MM.1S (cell line): ENCODE data around the gene CRIP2.

Experiments used
- DNase-seq: peaks from one replicate; pipeline ENCODE4 v3.0.0-alpha.2; 2015
- H2AFZ ChIP-seq: fragments of 300-600 bp; sonication (generic); 2 replicates; pipeline ENCODE4 v1.6.0; 2016; ENCODE audit warnings: antibody characterized with exemption, low read length
- H3F3A ChIP-seq: fragments of 300-600 bp; sonication (generic); 2 replicates; pipeline ENCODE4 v1.6.1; 2016; ENCODE audit warnings: mild to moderate bottlenecking, antibody characterized with exemption, low read length, moderate library complexity, mixed read lengths; ENCODE audit not compliant: insufficient read depth
- H3K27ac ChIP-seq: fragments of 300-600 bp; sonication (generic); 2 replicates; pipeline ENCODE4 v1.5.1; 2016; ENCODE audit warnings: mild to moderate bottlenecking, low read length
- H3K27me3 ChIP-seq: fragments of 300-600 bp; sonication (generic); replicated peaks from 2 replicates; pipeline ENCODE4 v1.6.0; 2016; ENCODE audit warnings: low read length; ENCODE audit not compliant: insufficient read depth
- H3K36me3 ChIP-seq: fragments of 300-600 bp; sonication (generic); replicated peaks from 2 replicates; pipeline ENCODE4 v1.6.1; 2016; ENCODE audit warnings: mild to moderate bottlenecking, low read length, mixed read lengths; ENCODE audit not compliant: insufficient read depth
- H3K4me1 ChIP-seq: fragments of 300-600 bp; sonication (generic); 2 replicates; pipeline ENCODE4 v1.6.1; 2016; ENCODE audit warnings: low read length, mixed read lengths
- H3K4me2 ChIP-seq: fragments of 300-600 bp; sonication (generic); 2 replicates; pipeline ENCODE4 v1.6.0; 2016; ENCODE audit warnings: low read depth, low read length
- H3K4me3 ChIP-seq: fragments of 300-600 bp; sonication (generic); 2 replicates; pipeline ENCODE4 v1.5.1; 2016; ENCODE audit warnings: low read length, mixed read lengths
- H3K79me2 ChIP-seq: fragments of 300-600 bp; sonication (generic); 2 replicates; pipeline ENCODE4 v1.6.1; 2016; ENCODE audit warnings: mixed run types, low read length, mixed read lengths
- H3K9ac ChIP-seq: fragments of 300-600 bp; sonication (generic); 2 replicates; pipeline ENCODE4 v1.6.1; 2016; ENCODE audit warnings: low read length, mixed read lengths
- H3K9me2 ChIP-seq: fragments of 300-600 bp; sonication (generic); replicated peaks from 2 replicates; pipeline ENCODE4 v1.6.1; 2016; ENCODE audit warnings: mild to moderate bottlenecking, low read length, mixed read lengths; ENCODE audit not compliant: insufficient read depth
- H3K9me3 ChIP-seq: fragments of 300-600 bp; sonication (generic); replicated peaks from 2 replicates; pipeline ENCODE4 v1.6.1; 2016; ENCODE audit warnings: mild to moderate bottlenecking, low read length, mixed read lengths; ENCODE audit not compliant: insufficient read depth
- H4K20me1 ChIP-seq: fragments of 300-600 bp; sonication (generic); 2 replicates; pipeline ENCODE4 v1.6.1; 2016; ENCODE audit warnings: mild to moderate bottlenecking, low read length, moderate library complexity, mixed read lengths; ENCODE audit not compliant: insufficient read depth
- CTCF ChIP-seq: fragments of 300-600 bp; sonication (generic); IDR thresholded peaks from 2 replicates; pipeline ENCODE4 v1.5.1; 2016; ENCODE audit warnings: antibody characterized with exemption, low read length, mixed read lengths
- EZH2 ChIP-seq: fragments of 300-600 bp; sonication (generic); optimal IDR thresholded peaks from 2 replicates; pipeline ENCODE3; 2017; ENCODE audit warnings: low read depth, mild to moderate bottlenecking, antibody characterized with exemption, low read length, mixed read lengths
- EZH2phosphoT487 ChIP-seq: fragments of 300-600 bp; sonication (generic); IDR thresholded peaks from 2 replicates; pipeline ENCODE4 v1.6.1; 2018; ENCODE audit warnings: antibody characterized with exemption, low read length

Gene CRIP2

GRCh38 chr14:105476097-105476830 is 1.6 kb downstream of the CRIP2 start:
- Histone ChIP-seq H3K4me2 (no peak overlapping the region), H3K4me3 (no peak overlapping the region), H3K27me3 (peaks cover 43% of the 10 kb centered on the region), H4K20me1 (no peaks in the 10 kb centered on the region), H3K9me3 (no peaks in the 10 kb centered on the region), H3K27ac (no peak overlapping the region), H3K9ac (no peak overlapping the region), H3K4me1 (no peaks in the 10 kb centered on the region), H3F3A (no peaks in the 10 kb centered on the region), H3K9me2 (no peaks in the 10 kb centered on the region), H3K36me3 (no peaks in the 10 kb centered on the region), H3K79me2 (no peaks in the 10 kb centered on the region), H2AFZ (no peak overlapping the region)
- DNase-seq: no peak
- TF ChIP-seq EZH2 (no peak), EZH2phosphoT487 (no peak), CTCF (no peak)

- Histone ChIP-seq H3K4me1 (0 out of 2 replicates have a peak, but pooled peaks cover under 1% of the 10 kb centered on the region), H3K36me3 (no peaks in the 10 kb centered on the region), H2AFZ (no peak overlapping the region), H3K9me2 (no peaks in the 10 kb centered on the region), H3K9me3 (no peaks in the 10 kb centered on the region), H3K9ac (no peak overlapping the region), H3K4me3 (no peak overlapping the region), H3K4me2 (no peak overlapping the region), H3F3A (no peaks in the 10 kb centered on the region), H3K27ac (no peak overlapping the region), H3K79me2 (no peaks in the 10 kb centered on the region), H4K20me1 (no peaks in the 10 kb centered on the region), H3K27me3 (peaks cover 43% of the 10 kb centered on the region)
- no peak for DNase-seq
- TF ChIP-seq CTCF (no peak), EZH2phosphoT487 (no peak), EZH2 (no peak)
These were observed 2.4 kb downstream of the CRIP2 start for GRCh38 chr14:105476831-105477659.

GRCh38 chr14:105477660-105478397 is 3.2 kb downstream of the CRIP2 start:
- peaks cover 6% of the 10 kb centered on the region; the same call in 1 of the 2 replicates for H3K4me1 ChIP-seq

More at GRCh38 chr14:105477660-105478397, 3.2 kb downstream of the CRIP2 start:
- no peaks in the 10 kb centered on the region for H3K9me2 ChIP-seq
- no peaks in the 10 kb centered on the region for H3K79me2 ChIP-seq
- no peak for DNase-seq
- H2AFZ ChIP-seq: no peak overlapping the region
- no peak overlapping the region for H3K27ac ChIP-seq
- no peaks in the 10 kb centered on the region for H4K20me1 ChIP-seq
- H3K36me3 ChIP-seq: no peaks in the 10 kb centered on the region
- no peak overlapping the region for H3K9ac ChIP-seq
- TF ChIP-seq EZH2: peak; percentile 70
- no peak for TF ChIP-seq CTCF
- peak; percentile 73; the same call in 1 of the 2 replicates for TF ChIP-seq EZH2phosphoT487
- no peak overlapping the region for H3K4me2 ChIP-seq
- no peaks in the 10 kb centered on the region for H3F3A ChIP-seq
- H3K27me3 ChIP-seq: peaks cover 43% of the 10 kb centered on the region
- no peak overlapping the region for H3K4me3 ChIP-seq
- H3K9me3 ChIP-seq: no peaks in the 10 kb centered on the region
